Measurements from ENCODE around the gene PSAPL1.

The PSAPL1 gene

DNA sequence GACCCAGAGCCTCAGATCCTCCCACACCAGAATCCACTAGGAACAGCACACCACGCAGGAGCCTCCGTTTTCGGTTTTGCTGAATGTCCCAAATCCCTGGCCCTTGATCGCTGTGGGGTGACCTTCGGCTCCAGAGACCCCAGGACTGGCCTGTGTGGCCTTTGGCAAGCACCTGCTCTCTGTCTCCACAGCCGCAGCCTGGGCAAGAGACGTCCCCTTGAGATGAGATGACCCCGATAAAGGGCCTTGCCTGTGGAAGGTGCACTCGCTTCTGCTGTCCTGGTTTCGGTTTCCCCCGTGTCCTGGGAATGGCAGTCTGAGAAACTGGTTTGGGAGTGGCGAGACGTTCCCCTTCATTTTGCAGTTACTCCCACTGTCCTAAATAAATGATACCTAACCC, 9.6 kb downstream of the PSAPL1 start:
- no peak overlapping the region for H3K4me3 ChIP-seq (replicated peaks; ENCODE audit: insufficient read depth, low read length)
- H3K27ac ChIP-seq (replicated peaks) = no peak overlapping the region
- TF ChIP-seq, protein P1, sequence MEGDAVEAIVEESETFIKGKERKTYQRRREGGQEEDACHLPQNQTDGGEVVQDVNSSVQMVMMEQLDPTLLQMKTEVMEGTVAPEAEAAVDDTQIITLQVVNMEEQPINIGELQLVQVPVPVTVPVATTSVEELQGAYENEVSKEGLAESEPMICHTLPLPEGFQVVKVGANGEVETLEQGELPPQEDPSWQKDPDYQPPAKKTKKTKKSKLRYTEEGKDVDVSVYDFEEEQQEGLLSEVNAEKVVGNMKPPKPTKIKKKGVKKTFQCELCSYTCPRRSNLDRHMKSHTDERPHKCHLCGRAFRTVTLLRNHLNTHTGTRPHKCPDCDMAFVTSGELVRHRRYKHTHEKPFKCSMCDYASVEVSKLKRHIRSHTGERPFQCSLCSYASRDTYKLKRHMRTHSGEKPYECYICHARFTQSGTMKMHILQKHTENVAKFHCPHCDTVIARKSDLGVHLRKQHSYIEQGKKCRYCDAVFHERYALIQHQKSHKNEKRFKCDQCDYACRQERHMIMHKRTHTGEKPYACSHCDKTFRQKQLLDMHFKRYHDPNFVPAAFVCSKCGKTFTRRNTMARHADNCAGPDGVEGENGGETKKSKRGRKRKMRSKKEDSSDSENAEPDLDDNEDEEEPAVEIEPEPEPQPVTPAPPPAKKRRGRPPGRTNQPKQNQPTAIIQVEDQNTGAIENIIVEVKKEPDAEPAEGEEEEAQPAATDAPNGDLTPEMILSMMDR (IDR thresholded peaks at IDR 0.05; ENCODE audit: insufficient read depth, low read length) = no peak
- TF ChIP-seq GABPA (IDR thresholded peaks at IDR 0.05; ENCODE audit: low read depth) (no peak), SPI1 (IDR thresholded peaks at IDR 0.05; ENCODE audit: borderline replicate concordance, low read depth) (no peak), POLR2AphosphoS5 (IDR thresholded peaks at IDR 0.05; ENCODE audit: low read depth) (no peak)
- TF ChIP-seq, protein P2, sequence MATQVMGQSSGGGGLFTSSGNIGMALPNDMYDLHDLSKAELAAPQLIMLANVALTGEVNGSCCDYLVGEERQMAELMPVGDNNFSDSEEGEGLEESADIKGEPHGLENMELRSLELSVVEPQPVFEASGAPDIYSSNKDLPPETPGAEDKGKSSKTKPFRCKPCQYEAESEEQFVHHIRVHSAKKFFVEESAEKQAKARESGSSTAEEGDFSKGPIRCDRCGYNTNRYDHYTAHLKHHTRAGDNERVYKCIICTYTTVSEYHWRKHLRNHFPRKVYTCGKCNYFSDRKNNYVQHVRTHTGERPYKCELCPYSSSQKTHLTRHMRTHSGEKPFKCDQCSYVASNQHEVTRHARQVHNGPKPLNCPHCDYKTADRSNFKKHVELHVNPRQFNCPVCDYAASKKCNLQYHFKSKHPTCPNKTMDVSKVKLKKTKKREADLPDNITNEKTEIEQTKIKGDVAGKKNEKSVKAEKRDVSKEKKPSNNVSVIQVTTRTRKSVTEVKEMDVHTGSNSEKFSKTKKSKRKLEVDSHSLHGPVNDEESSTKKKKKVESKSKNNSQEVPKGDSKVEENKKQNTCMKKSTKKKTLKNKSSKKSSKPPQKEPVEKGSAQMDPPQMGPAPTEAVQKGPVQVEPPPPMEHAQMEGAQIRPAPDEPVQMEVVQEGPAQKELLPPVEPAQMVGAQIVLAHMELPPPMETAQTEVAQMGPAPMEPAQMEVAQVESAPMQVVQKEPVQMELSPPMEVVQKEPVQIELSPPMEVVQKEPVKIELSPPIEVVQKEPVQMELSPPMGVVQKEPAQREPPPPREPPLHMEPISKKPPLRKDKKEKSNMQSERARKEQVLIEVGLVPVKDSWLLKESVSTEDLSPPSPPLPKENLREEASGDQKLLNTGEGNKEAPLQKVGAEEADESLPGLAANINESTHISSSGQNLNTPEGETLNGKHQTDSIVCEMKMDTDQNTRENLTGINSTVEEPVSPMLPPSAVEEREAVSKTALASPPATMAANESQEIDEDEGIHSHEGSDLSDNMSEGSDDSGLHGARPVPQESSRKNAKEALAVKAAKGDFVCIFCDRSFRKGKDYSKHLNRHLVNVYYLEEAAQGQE (IDR thresholded peaks at IDR 0.05; ENCODE audit: insufficient replicate concordance, low read depth) = no peak
- no peak for DNase-seq (ENCODE audit: low read depth in 1 of 2, low spot score in 1 of 2)
- no peaks in the 10 kb centered on the region for H3K27me3 ChIP-seq (ENCODE audit: insufficient read depth, poor library complexity, severe bottlenecking)

DNA sequence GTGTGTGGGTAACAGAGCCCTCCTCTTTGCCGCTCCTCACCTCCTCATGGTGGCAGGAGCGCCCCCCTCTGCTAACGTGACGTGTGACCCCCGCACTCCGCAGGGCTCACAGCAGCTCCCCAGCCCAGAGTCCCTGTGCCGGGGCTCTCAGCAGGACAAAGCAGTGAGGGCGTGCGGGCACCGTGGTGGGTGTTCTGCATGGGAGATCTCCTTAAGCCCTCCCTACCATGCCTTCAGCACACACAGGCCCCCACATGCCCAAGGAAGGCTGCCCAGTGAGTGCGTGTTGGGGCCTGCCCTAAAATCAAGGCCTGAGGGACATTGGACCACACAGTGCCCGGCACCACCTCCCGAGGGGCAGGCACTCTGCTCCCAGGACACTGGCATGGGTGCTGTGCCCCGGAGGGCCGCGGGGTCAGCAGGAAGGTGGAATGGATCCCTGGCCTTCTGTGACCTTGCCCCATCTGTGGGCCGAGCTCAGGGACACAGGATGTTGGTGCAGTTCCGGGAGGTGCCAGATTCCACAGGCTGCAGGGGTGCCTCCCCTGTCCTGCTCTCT, 10.1 kb downstream of the PSAPL1 start:
- TF ChIP-seq GABPA (IDR thresholded peaks at IDR 0.05; ENCODE audit: low read depth) (no peak), POLR2AphosphoS5 (IDR thresholded peaks at IDR 0.05; ENCODE audit: low read depth) (no peak)
- TF ChIP-seq, protein P2 (IDR thresholded peaks at IDR 0.05; ENCODE audit: insufficient replicate concordance, low read depth) = no peak
- TF ChIP-seq, protein P1 (IDR thresholded peaks at IDR 0.05; ENCODE audit: insufficient read depth, low read length) = no peak
- no peak for DNase-seq (ENCODE audit: low read depth in 1 of 2, low spot score in 1 of 2)
- Histone ChIP-seq H3K4me3 (replicated peaks; ENCODE audit: insufficient read depth, low read length) (no peak overlapping the region), H3K27me3 (ENCODE audit: insufficient read depth, poor library complexity, severe bottlenecking) (no peaks in the 10 kb centered on the region), H3K27ac (replicated peaks) (no peak overlapping the region)

DNA sequence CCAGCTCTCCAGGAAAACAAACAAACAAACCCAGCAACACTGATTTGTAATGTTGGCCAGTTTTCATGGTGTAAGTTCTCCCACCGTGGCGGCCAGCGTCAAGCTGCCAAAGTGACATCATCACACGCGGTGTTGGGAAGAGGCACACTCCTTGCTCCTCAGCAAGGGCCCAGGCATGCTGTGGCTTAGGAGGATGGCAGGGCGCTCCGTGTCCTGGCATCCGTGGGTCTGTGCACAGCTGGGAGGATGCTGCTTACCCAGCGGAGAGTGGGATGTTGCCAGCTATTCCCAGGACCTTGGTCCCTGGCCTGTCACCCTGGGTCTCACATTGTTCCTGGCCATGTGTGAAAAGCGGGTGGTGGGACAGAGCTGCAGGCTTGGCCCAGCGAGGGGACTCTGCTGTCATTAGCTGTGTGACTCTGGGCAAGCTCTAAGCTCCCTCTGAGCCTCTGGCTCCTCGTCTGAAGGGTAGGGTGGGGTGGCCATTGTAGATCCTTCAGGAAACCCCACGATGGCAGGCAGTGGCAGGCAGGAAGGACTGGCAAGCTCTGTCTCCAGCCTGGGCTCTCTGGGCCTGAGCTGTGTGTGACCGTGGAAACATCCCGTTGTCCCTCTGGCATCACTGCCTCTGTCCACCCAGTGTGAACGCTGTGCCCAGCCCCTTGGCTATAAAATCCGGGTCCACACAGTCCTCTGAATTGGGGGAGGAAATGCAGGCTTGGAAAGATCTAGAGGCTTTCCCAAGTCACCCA, 10.8 kb downstream of the PSAPL1 start:
- Histone ChIP-seq H3K4me3 (replicated peaks; ENCODE audit: insufficient read depth, low read length) (no peak overlapping the region), H3K27me3 (ENCODE audit: insufficient read depth, poor library complexity, severe bottlenecking) (no peaks in the 10 kb centered on the region), H3K27ac (replicated peaks) (no peak overlapping the region)
- no peak for DNase-seq (ENCODE audit: low read depth in 1 of 2, low spot score in 1 of 2)
- no peak for TF ChIP-seq SPI1 (IDR thresholded peaks at IDR 0.05; ENCODE audit: borderline replicate concordance, low read depth)
- TF ChIP-seq, protein P1 (IDR thresholded peaks at IDR 0.05; ENCODE audit: insufficient read depth, low read length) = no peak
- TF ChIP-seq, protein P2 (IDR thresholded peaks at IDR 0.05; ENCODE audit: insufficient replicate concordance, low read depth) = no peak
- no peak for TF ChIP-seq GABPA (IDR thresholded peaks at IDR 0.05; ENCODE audit: low read depth)
- TF ChIP-seq POLR2AphosphoS5 (IDR thresholded peaks at IDR 0.05; ENCODE audit: low read depth) = no peak
